ENCODE results near the gene LRRC26. TPM values are rescaled to one million over a fixed set of nuclear protein-coding genes. Genes with fewer than 3 reads are reported as not detected.

Gene LRRC26
- total and polyA plus RNA-seq, 2 of the 13 experiments (the other 11 are each of a cell fraction or from before 2014, with no cell fraction given): not detected

DNA sequence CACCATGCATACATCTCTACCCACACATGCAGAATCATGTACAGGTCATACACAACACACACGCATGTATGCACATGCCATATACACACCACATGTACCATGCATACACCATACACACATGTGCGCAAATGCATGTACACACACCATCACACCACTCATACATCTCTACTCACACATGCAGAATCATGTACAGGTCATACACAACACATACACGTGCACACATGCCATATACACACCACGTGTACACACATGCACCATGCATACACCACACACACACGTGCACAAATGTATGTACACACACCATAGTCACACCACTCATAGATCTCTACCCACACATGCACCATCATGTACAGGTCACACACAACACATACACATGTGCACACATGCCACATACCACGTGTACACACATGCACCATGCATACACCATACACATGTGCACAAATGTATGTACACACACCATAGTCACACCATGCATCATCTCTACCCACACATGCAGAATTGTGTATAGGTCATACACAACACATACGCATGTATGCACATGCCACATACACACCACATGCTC lies 16.9 kb downstream of the LRRC26 start:
- Histone ChIP-seq H3K27me3 (ENCODE audit: control insufficient read depth in 1 of 2, insufficient read depth in 2 of 2, low read length in 2 of 2) (peaks cover 4 to 37% of the 10 kb centered on the region in 2 experiments; a peak in 4 of 5 replicates), H3K4me1 (ENCODE audit: insufficient read depth, low read length) (peaks cover 30% of the 10 kb centered on the region), H3K36me3 (replicated peaks in 1 of 2; ENCODE audit: control insufficient read depth in 1 of 2, insufficient read depth in 2 of 2, low read length in 2 of 2) (no peaks in the 10 kb centered on the region), H3K4me2 (ENCODE audit: low read depth, low read length) (no peak overlapping the region), H3K9ac (ENCODE audit: insufficient read depth, low read depth, low read length) (no peak overlapping the region), H3K79me2 (ENCODE audit: insufficient read depth, low read length) (no peaks in the 10 kb centered on the region), H3K4me3 (replicated peaks in 1 of 3; ENCODE audit: insufficient read depth in 1 of 3, low read depth in 2 of 3, low read length in 3 of 3) (no peak overlapping the region), H3K27ac (ENCODE audit: extremely low read length, insufficient read depth, low read length) (no peak overlapping the region), H3K9me3 (ENCODE audit: low read length) (no peaks in the 10 kb centered on the region), H4K20me1 (ENCODE audit: insufficient read depth, low read length) (no peaks in the 10 kb centered on the region), H2AFZ (ENCODE audit: low read length) (no peak overlapping the region)
- DNase-seq (ENCODE audit: low spot score) (no peak), ATAC-seq (no peak), FAIRE-seq (no peak)
- no TSS peak for BruUV-seq (replicated peaks)
- ChIA-PET POLR2A (interaction anchor here (3.0 kb wide), 1 partner anchor 23 kb away, joined by 34 read pairs; no protein-coding TSS in a partner anchor), CTCF (ENCODE audit: low intra/inter-chr PET ratio, low total read pairs) (no interaction called here)
- intact Hi-C loops (cut with micrococcal nuclease; ENCODE audit: unreplicated experiment): no loop called here
- WGBS (ENCODE audit: low lambda C conversion rate): 45% methylated on average over 7 of the region's 7 CpGs
- in situ Hi-C loops (cut with HindIII; ENCODE audit: extremely low pct_ligation_motif_present, low pct_unique_long_range_greater_than_20kb): no loop called here
- TF ChIP-seq MYC (CRISPR knock-in tag; IDR thresholded peaks at IDR 0.05; ENCODE audit: borderline replicate concordance) (0 out of 2 replicates have a peak, but pooled peaks have one; percentile 25), PAWR (CRISPR knock-in tag; IDR thresholded peaks at IDR 0.05; ENCODE audit: borderline replicate concordance) (no peak), SMARCC2 (IDR thresholded peaks at IDR 0.05) (no peak), ZNF547 (CRISPR knock-in tag; IDR thresholded peaks at IDR 0.05) (no peak), SKIL (CRISPR knock-in tag; IDR thresholded peaks at IDR 0.05; ENCODE audit: borderline replicate concordance) (peak; percentile 17; the same call in 1 of the 2 replicates)
- TF ChIP-seq, protein P1, sequence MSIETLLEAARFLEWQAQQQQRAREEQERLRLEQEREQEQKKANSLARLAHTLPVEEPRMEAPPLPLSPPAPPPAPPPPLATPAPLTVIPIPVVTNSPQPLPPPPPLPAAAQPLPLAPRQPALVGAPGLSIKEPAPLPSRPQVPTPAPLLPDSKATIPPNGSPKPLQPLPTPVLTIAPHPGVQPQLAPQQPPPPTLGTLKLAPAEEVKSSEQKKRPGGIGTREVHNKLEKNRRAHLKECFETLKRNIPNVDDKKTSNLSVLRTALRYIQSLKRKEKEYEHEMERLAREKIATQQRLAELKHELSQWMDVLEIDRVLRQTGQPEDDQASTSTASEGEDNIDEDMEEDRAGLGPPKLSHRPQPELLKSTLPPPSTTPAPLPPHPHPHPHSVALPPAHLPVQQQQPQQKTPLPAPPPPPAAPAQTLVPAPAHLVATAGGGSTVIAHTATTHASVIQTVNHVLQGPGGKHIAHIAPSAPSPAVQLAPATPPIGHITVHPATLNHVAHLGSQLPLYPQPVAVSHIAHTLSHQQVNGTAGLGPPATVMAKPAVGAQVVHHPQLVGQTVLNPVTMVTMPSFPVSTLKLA (IDR thresholded peaks at IDR 0.05): peak; percentile 99
- TF ChIP-seq, protein P2, sequence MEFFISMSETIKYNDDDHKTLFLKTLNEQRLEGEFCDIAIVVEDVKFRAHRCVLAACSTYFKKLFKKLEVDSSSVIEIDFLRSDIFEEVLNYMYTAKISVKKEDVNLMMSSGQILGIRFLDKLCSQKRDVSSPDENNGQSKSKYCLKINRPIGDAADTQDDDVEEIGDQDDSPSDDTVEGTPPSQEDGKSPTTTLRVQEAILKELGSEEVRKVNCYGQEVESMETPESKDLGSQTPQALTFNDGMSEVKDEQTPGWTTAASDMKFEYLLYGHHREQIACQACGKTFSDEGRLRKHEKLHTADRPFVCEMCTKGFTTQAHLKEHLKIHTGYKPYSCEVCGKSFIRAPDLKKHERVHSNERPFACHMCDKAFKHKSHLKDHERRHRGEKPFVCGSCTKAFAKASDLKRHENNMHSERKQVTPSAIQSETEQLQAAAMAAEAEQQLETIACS (CRISPR knock-in tag; IDR thresholded peaks at IDR 0.05): no peak

All from HepG2 (cell line).